ENCODE data around the gene KIAA1143. TPM values are rescaled to one million over a fixed set of nuclear protein-coding genes. Genes with fewer than 3 reads are reported as not detected.

The KIAA1143 gene
- total RNA-seq = 23.8 to 39.4 TPM (median 25.8 TPM) in 3 replicates
- long read RNA-seq, full-length matches to known transcripts = 12 of 21 reads
- long read RNA-seq, partial matches to known transcripts = 0 of 21 reads
- long read RNA-seq, other reads (novel, unspliced or antisense) = 9 of 21 reads

DNA sequence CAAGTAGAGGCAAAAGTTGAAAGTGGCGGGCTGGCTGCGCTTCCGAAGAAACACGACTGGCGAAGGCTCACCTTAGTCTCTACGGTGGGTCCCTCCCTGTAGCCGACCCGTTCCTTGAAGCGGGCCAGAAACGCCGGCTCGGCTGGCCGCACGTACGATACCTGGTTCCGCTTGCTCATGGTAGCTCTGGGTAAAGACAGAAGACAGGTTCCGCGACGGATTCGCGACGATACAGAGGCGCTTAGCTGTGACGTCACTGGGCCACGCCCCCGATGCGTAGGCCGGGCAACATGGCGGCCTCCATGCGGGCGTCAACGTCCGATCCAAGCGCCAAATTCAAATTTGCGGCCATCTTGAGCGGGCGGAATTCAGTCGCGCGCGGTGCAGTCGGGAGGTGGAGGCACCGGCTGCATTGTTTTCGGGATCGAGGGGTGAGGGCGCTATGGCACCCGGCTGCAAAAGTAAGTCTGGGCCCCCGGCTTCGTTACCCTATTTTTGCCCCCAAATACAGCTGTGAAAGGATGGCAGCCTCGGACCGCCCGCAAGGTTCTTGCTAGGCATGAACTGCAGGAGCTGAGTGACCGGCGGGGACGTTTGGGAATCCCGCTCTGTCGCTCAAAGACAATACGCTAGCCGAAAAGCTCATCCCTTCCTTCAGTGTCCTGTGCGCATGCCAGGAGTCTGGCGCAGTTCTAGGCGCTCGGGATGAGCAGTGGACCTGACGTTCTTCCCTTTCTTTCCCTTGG lies at the start of gene KIAA1143, which contains the start of gene KIF15:
Gene KIAA1143, minus strand, starts transcription at position 196 of the 746 bp plus-strand sequence. Its CDS starts 17 bp downstream, at position 179.
Gene KIF15, plus strand, starts transcription at position 371 of the 746 bp plus-strand sequence. Its CDS starts 72 bp downstream, at position 443.
- peaks cover 16% of the 10 kb centered on the region for H3K4me1 Mint-ChIP-seq (ENCODE audit: low read depth)

DNA sequence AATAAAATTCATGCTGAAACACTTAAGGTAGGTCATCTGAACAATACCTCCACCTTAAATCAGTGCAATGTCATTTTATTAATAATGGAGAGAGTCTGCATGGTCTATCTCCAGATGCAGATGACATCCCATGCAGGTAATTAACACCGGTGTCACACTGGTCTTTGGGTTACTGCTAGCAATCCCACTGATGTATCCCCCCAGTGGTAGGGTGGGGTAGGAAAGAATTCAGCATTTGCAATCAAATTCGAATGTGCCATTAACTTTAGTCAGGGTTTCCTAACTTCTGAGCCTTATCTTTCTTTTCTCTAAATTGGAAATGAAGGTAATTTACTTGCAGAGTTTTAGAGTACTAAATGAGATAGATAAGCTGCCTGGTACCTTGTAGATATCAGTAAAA lies 44.5 kb upstream of the KIAA1143 start:
- Mint-ChIP-seq H3K36me3 (ENCODE audit: low read depth) (peaks cover 1% of the 10 kb centered on the region), H3K4me1 (ENCODE audit: low read depth) (no peaks in the 10 kb centered on the region), H3K4me3 (ENCODE audit: unreplicated experiment) (no peak overlapping the region), H3K9me3 (ENCODE audit: low read depth) (no peaks in the 10 kb centered on the region), H3K27ac (ENCODE audit: unreplicated experiment) (no peak overlapping the region), H3K27me3 (ENCODE audit: low read depth) (no peaks in the 10 kb centered on the region)
- TF ChIP-seq, protein P1, sequence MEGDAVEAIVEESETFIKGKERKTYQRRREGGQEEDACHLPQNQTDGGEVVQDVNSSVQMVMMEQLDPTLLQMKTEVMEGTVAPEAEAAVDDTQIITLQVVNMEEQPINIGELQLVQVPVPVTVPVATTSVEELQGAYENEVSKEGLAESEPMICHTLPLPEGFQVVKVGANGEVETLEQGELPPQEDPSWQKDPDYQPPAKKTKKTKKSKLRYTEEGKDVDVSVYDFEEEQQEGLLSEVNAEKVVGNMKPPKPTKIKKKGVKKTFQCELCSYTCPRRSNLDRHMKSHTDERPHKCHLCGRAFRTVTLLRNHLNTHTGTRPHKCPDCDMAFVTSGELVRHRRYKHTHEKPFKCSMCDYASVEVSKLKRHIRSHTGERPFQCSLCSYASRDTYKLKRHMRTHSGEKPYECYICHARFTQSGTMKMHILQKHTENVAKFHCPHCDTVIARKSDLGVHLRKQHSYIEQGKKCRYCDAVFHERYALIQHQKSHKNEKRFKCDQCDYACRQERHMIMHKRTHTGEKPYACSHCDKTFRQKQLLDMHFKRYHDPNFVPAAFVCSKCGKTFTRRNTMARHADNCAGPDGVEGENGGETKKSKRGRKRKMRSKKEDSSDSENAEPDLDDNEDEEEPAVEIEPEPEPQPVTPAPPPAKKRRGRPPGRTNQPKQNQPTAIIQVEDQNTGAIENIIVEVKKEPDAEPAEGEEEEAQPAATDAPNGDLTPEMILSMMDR (IDR thresholded peaks at IDR 0.05) = peak; percentile 10
- DNase-seq (ENCODE audit: low spot score) = no peak

More for the DNA sequence above, at the start of gene KIAA1143, which contains the start of gene KIF15:
- H3K4me3 Mint-ChIP-seq (ENCODE audit: unreplicated experiment) = peak within 1 kb of the TSS; percentile 78
- peaks cover 21% of the 10 kb centered on the region for H3K9me3 Mint-ChIP-seq (ENCODE audit: low read depth)
- peak; percentile 97 for DNase-seq (ENCODE audit: low spot score)
- H3K27me3 Mint-ChIP-seq (ENCODE audit: low read depth) = no peaks in the 10 kb centered on the region
- TF ChIP-seq, protein P1 (IDR thresholded peaks at IDR 0.05) = peak; percentile 28
- peak within 1 kb of the TSS; percentile 68 for H3K27ac Mint-ChIP-seq (ENCODE audit: unreplicated experiment)
- peaks cover 20% of the 10 kb centered on the region for H3K36me3 Mint-ChIP-seq (ENCODE audit: low read depth)

DNA sequence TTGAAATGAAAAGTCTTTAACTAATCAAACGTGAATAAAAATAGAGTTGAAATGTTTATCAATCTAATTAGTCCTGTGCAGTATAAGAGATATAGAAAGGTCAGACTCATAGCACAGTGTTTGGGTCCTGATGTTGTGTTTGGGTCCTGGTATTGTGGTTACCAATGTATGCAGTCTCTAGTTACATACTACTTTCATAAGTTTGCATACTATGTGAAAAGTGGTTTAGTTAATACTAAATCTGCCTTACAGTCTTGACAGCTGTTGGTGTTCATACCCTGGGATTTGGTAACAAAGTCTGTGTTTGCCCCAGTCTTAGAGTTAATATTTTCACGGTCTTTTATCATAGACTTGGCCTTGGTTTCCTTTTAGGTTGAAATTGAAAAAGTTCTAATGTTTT lies 41.9 kb upstream of the KIAA1143 start:
- TF ChIP-seq, protein P1 (IDR thresholded peaks at IDR 0.05) = no peak
- no peaks in the 10 kb centered on the region for H3K9me3 Mint-ChIP-seq (ENCODE audit: low read depth)
- H3K36me3 Mint-ChIP-seq (ENCODE audit: low read depth) = peaks cover 1% of the 10 kb centered on the region
- H3K4me1 Mint-ChIP-seq (ENCODE audit: low read depth) = no peaks in the 10 kb centered on the region
- H3K4me3 Mint-ChIP-seq (ENCODE audit: unreplicated experiment) = no peak overlapping the region
- no peak for DNase-seq (ENCODE audit: low spot score)
- H3K27ac Mint-ChIP-seq (ENCODE audit: unreplicated experiment) = no peak overlapping the region
- no peaks in the 10 kb centered on the region for H3K27me3 Mint-ChIP-seq (ENCODE audit: low read depth)

DNA sequence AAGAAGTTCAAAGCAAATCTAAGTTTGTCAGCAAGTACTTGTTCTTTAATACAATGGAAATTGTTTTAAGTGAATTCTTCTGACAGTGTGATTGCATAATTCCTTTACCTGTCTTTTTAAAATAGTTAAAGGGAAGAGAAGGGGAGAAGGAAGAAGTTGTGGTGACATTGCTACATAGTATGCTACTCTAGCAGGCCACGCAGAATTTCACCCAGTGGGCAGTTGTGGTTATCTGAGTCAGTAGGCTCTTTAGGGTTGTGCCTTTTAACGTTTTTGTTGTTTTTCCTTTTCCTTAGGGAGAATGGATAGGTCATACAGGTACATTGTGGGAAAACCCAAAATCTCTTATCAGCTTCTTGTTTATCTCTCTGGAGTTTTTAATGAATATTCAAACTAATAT lies 40.6 kb upstream of the KIAA1143 start:
- H3K4me3 Mint-ChIP-seq (ENCODE audit: unreplicated experiment) = no peak overlapping the region
- peaks cover 1% of the 10 kb centered on the region for H3K36me3 Mint-ChIP-seq (ENCODE audit: low read depth)
- H3K9me3 Mint-ChIP-seq (ENCODE audit: low read depth) = no peaks in the 10 kb centered on the region
- TF ChIP-seq, protein P1 (IDR thresholded peaks at IDR 0.05) = no peak
- H3K4me1 Mint-ChIP-seq (ENCODE audit: low read depth) = no peaks in the 10 kb centered on the region
- no peaks in the 10 kb centered on the region for H3K27me3 Mint-ChIP-seq (ENCODE audit: low read depth)
- no peak for DNase-seq (ENCODE audit: low spot score)
- H3K27ac Mint-ChIP-seq (ENCODE audit: unreplicated experiment) = no peak overlapping the region

DNA sequence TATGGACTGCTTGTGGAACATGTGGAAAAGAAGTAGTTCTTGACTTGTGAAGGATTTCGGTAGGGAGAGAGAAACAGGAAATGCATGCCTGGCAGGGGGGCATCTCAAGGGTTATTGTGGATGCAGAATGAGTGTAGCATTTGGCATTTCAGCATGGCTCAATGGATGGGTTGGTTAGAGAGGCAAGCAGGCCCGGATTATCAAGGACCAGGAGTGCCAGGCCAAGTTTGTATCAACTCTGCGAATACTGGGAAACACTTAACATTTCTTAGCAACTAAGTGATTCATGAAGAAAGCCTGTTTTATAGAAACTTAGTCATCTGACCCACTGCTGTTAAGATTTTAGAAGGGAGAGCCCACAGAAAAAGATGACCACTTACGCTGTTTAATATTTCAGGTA lies 33.8 kb upstream of the KIAA1143 start:
- H3K9me3 Mint-ChIP-seq (ENCODE audit: low read depth) = no peaks in the 10 kb centered on the region
- TF ChIP-seq, protein P1 (IDR thresholded peaks at IDR 0.05) = no peak
- no peaks in the 10 kb centered on the region for H3K27me3 Mint-ChIP-seq (ENCODE audit: low read depth)
- H3K36me3 Mint-ChIP-seq (ENCODE audit: low read depth) = no peaks in the 10 kb centered on the region
- H3K27ac Mint-ChIP-seq (ENCODE audit: unreplicated experiment) = no peak overlapping the region
- H3K4me1 Mint-ChIP-seq (ENCODE audit: low read depth) = no peaks in the 10 kb centered on the region
- no peak for DNase-seq (ENCODE audit: low spot score)
- H3K4me3 Mint-ChIP-seq (ENCODE audit: unreplicated experiment) = no peak overlapping the region

Measured in chondrocyte (in vitro differentiated cells).